Stimulated activated CD8-positive, alpha-beta memory T cell treated with anti-CD3 and anti-CD28 coated beads, Interleukin-7, amount 100 ng/mL, for 1 hour (primary cell): ENCODE measurements around the gene PRTFDC1.
A peak's percentile ranks its signal among the peaks of the same experiment; 100 is the strongest.

Experiments used
- DNase-seq, 2 donors: peaks; one replicate each; pipeline ENCODE4 v3.0.0-alpha.2; 2020; ENCODE audit warnings: low read depth in 2 of 2

PRTFDC1 gene

DNA sequence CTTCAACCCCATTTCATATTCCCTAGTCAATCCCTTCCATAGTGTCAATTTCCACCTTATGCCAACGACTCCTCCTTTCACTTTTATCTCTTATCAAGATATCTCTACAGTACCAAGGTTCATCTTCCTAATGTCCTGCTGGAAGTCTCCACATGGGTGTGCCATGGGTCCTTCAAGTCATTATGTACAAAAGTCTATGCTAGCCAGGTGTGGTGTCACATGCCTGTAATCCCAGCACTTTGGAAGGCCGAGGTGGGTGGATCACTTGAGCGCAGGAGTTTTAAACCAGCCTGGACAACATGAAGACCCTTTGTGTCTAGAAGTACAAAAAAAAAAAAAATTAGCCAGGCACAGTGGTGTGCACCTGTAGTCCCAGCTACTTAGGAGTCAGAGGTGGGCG, 47.6 kb downstream of the PRTFDC1 start:
- DNase-seq, result no peak

DNA sequence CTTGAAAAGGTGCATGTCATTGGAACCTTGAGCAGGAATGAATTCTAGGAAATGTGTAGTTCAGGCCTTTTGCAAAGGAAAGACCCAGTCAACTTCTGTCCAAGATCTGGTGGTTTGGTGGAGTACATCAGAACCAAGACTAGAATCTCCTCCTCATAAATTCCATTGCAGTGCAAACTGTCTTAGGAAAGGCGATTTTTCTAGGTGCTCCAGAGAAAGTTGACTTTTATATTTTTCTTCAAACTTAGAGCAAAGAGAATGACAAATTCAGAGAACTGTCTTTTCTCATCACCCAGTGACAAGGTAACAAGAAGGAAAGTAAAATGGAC, 50.0 kb downstream of the PRTFDC1 start:
- DNase-seq, result no peak

- DNase-seq, result no peak
Measured at GRCh38 chr10:24901686-24902399, 50.6 kb downstream of the PRTFDC1 start.

- no peak for DNase-seq
Measured at GRCh38 chr10:24900888-24901685, 51.3 kb downstream of the PRTFDC1 start.

DNA sequence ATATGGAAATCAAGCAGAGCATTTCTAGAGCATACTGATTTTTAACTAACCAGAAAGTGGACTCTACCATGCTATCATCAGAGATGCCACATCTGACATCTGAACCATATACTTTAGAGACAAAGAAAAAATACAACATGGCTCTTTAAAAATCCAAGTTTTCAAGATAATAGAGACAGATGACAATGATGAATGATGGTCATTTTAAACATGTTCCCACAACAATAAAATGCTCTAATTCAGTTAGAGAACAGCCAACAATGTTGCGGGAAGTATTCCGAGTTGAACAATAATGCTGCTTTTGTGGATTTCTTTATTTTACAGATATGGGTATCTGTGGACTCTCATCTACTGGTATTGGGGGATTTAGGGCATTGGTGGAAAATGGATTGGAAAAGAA, 52.8 kb downstream of the PRTFDC1 start:
- DNase-seq, result no peak

- no peak for DNase-seq
Measured at GRCh38 chr10:24898501-24898900, 53.9 kb downstream of the PRTFDC1 start.

DNA sequence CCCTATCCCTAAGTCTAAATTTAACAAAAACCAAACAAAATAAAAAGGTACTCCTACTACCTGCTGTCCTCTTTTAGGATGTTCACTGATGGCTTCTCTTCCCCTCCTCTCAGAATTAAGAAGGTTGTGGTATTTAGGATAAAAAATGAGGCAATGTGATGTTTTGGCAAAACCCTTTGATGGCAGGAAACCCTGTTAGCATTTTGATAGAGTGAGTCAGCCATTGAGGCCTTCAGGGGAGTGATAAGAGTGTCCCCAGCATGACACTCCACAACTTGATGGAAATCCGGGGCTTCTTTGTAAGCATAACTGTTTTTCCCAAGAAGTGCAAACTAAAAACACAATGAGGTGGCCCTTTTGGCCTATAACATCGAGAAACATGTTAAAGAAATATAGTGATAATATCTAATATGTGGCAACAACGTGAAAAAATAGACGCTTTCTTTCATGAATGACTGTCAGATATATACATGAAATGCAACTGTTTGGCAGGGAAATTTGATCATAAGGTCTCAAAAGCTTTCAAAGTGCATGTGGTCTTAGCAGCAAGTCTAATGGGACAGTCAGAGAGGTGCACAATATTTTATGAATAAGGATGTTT, 55.0 kb downstream of the PRTFDC1 start:
- no peak for DNase-seq

- no peak for DNase-seq
Measured at GRCh38 chr10:24894728-24895127, 57.7 kb downstream of the PRTFDC1 start.

GRCh38 chr10:24894309-24894708, 58.1 kb downstream of the PRTFDC1 start:
- no peak for DNase-seq

DNA sequence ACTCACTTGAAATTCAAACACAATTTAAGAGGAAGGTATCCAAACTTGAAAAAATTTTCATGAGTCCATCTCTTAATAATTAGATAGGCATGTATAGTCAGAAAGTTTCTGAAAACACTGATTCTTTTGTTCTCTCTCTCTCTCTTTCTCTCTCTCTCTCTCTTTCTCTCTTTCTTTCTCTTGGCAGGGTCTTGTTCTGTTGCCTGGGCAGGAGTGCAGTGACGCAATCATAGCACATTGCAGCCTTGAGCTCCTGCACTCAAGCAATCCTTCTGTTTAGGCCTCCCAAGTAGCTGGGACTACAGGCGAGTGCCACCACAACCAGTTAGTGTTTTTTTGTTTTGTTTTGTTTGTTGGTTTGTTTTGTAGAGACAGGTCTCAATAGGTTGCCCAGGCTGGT, 59.3 kb downstream of the PRTFDC1 start:
- no peak for DNase-seq

DNA sequence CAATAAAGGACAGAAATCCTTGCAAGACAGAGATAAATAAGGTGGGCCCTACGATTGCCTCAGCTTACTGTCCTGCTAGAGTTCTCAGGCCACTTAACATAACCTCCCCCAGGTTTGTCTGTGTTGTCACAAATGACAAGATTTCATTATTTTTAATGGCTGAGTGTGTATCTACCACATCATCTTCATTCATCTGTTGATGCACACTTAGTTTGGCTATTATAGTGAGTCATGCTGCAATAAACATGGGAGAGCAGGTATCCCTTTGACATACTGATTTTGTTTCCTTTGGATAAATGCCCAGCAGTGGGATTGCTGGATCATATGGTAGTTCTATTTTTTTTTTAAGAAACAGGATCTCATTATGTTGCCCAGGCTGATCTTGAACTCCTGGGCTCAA, 60.6 kb downstream of the PRTFDC1 start:
- no peak for DNase-seq

DNA sequence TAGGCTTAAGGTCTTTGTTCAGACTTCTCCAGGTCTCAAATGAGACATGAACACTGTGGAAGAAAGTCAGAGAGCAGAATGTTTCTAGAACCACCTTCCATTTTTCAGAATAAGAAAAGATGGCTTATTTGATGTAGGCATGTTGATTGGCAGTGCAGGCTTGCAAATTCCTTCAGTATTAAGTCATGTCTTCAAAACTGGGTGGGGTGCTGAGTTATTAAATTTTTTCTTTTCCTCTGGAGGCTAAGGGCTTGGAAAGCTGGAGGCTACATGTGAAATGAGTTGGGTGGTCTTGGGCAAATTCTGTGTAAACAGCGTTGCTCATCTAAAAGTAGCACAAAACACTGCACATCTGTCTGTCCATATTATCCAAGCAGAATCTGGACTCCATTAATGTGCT, 62.8 kb downstream of the PRTFDC1 start:
- DNase-seq, result no peak

GRCh38 chr10:24887855-24888231, 64.6 kb downstream of the PRTFDC1 start:
- DNase-seq, result no peak

DNA sequence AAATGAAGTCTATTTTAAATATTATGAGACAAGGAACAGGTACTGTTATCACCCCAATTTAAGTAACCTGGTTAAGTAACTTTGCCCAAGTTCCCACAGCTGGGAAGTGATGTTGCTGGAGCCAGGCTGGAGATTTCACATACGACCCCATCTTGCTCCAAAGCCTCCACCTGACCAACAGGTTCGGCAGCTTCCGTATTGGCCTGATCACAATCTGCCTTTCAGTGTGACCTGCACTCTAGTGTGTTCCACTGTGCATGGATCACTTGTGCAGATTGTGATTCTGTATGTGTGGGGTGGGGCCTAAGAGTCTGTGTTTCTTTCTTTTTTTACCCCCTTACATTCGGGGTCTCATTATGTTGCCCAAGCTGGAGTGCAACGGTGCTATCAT, 66.1 kb downstream of the PRTFDC1 start:
- no peak for DNase-seq

DNA sequence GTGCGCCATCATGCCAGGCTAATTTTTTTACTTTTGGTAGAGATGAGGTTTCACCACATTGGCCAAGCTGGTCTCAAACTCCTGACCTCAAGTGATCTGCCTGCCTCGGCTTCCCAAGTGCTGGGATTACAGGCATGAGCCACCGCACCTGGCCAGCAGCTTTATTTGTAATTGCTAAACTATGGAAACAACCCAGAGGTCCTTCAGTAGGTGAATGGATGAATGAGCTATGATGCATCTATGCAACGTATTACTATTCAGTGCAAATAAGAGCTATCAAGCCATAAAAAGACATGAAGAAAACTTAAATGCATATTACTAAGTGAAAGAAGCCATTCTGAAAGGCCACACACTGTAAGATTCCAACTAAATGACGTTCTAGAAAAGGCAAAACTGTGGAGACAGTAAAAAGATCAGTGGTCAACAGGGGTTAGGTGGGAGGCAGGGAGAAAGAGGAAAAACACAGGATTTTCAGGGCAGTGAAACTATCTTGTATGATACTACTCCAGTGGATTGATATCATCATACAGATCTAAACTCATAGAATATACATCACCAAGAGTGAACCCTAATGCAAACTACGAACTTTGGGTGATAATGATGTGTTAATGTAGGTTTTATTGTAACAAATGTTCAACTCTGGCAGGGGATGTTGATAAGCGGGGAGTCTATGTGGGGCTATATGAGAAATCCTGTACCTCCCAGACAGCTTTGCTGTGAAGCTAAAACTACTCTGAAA, 66.7 kb downstream of the PRTFDC1 start:
- DNase-seq, result no peak

- DNase-seq, result no peak
Measured at GRCh38 chr10:24884793-24885192, 67.6 kb downstream of the PRTFDC1 start.

- DNase-seq, result no peak
Measured at GRCh38 chr10:24884316-24884715, 68.1 kb downstream of the PRTFDC1 start.

DNA sequence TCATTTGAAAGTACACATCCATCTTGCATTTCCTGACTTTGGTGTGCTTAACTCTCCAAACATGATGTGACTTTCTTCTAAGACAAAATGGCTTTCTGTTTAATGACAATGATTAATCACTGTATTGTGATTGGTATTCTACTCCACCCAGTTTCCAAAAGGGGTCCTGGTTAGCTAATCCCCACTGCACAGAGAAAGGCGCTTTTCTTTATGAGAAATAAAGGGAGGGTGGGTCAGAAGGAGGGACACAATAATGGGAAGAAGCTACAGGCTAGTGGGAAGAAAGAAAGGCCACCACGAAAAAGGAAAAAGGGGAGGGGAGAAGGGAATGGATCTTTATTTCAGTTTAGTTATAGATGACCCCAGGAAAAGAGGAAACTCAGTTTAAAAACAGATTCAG, 69.2 kb downstream of the PRTFDC1 start:
- DNase-seq, result no peak

- DNase-seq, result peak in 1 of 2 donors; percentile 13
Measured at GRCh38 chr10:24882047-24882698, 70.2 kb downstream of the PRTFDC1 start.

DNA sequence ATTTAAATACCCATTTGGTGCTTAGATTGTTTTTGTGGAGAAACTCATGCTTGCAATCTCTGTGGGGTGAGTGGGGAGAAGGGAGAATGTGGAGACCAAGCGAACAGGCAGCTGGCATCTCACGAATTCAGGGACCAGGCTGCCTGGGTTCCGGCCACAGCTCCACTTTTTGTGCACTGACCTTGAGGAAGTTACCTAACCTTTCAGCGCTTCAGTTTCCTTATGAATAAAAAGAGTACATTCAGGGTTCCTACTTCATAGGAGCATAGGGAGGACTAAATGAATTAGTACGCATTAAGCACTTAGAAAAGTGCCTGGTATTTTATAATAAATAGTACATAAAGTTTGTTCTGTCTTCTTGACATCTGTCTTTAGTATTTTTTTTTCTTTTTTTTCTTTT, 72.5 kb downstream of the PRTFDC1 start:
- DNase-seq, result no peak

GRCh38 chr10:24874133-24874532, 78.3 kb downstream of the PRTFDC1 start:
- no peak for DNase-seq

DNA sequence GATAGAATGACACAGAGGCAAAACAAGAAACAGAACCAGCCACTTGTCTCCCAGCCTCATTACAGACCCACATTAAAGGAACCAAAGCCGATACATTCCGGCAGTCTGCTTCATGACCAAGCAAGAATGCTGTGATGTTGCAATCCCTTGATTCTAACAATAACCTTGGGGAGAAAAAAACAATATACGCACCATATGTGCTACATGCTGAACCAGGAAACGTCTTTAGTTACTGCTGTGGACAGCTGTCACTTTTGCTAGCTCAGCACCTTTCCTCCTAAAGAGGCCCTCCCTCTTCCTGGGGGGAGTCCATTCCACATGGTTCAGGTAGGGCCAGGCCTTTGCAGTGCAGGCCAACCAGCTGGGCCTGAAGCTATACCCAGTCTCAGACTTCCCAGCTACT, 79.1 kb downstream of the PRTFDC1 start:
- no peak for DNase-seq
